LNCAP (cell line): ENCODE measurements around the gene KRT40.
A peak's percentile ranks its signal among the peaks of the same experiment; 100 is the strongest.

ENCODE experiments used
- TF ChIP-seq, protein P1 (sequence below): fragments of 450-650 bp; IDR thresholded peaks from 2 replicates; pipeline ENCODE4 v1.5.1; 2017; ENCODE audit warnings: mild to moderate bottlenecking

The KRT40 gene

DNA sequence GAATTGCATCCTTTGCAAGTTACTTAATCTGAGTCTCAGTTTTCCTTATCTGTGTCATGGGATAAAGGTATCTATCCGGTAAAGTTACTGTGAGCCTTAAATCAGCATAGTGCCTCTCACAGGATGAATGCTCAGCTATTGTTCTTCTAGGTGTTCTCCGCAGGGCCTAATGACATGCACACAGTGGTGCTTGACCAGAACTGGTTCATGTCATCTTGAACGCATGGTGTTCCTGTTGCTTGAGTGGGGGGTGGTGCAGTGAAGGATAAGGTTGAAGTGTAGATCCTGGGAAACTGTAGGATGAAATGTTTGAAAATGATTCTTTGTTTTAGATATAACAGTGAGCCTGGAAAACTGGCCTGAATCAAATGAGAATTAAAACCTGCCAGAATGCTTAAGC is 4.0 kb downstream of the KRT40 start:
- TF ChIP-seq, protein P1, sequence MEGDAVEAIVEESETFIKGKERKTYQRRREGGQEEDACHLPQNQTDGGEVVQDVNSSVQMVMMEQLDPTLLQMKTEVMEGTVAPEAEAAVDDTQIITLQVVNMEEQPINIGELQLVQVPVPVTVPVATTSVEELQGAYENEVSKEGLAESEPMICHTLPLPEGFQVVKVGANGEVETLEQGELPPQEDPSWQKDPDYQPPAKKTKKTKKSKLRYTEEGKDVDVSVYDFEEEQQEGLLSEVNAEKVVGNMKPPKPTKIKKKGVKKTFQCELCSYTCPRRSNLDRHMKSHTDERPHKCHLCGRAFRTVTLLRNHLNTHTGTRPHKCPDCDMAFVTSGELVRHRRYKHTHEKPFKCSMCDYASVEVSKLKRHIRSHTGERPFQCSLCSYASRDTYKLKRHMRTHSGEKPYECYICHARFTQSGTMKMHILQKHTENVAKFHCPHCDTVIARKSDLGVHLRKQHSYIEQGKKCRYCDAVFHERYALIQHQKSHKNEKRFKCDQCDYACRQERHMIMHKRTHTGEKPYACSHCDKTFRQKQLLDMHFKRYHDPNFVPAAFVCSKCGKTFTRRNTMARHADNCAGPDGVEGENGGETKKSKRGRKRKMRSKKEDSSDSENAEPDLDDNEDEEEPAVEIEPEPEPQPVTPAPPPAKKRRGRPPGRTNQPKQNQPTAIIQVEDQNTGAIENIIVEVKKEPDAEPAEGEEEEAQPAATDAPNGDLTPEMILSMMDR = no peak

DNA sequence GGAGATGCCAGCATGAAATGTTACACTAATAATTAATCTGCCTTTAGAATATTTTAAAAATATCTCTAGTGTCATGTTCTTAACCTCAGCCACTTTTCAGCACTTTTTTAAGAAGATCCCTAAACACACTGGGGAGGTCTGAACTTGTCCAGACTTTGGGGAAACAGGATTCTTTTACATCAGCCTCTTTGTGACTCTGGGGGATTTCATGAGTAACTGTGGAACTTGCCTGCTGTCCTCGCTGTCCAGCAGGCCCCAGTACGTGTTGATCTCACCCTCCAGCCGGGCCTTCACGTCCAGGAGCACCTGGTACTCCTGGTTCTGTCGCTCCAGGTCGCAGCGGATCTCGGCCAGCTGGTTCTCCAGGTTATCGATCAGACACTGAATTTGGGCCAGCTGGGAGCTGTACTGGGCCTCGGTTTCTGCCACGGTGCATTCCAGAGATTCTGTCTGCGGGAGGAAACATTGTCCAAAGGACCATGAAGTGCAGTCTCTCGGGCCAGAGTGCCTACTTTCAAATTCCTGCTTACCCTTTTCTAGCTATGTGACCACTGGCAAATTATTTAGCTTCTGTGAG is 5.5 kb downstream of the KRT40 start:
- TF ChIP-seq, protein P1 = no peak

DNA sequence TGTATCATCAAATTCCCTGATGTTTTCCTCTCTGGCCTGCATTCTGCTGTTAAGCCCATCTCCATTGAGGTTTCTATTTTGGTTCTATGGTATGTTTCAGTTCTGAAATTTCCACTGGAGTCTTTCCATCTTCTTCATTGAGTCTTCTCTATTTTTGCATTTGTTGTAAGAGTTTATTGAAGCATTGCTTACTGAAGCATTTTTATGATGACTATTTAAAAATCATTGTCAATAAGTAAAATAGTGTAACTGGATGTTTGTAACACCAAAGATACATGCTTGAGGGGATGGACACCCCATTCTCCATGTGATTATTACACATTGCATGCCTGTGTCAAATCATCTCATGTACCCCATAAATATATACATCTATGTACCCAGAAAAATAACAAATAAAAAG is 8.6 kb downstream of the KRT40 start:
- TF ChIP-seq, protein P1 = no peak

DNA sequence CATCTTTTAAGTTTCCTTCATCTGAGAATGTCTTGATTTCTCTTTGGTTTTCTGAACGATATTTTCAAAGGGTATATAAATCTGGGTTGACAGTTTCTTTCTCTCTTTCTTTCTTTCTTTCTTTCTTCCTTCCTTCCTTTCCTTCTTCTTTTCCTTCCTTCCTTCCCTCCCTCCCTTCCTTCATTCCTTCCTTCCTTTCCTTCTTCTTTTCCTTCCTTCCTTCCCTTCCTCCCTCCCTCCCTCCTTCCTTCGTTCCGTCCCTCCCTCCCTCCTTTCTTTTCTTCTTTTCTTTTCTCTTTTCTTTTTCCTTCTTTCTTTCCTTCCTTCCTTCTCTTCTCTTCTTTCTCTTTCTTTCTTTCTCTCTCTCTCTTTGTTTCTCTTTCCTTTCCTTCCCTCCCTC is 9.8 kb downstream of the KRT40 start:
- TF ChIP-seq, protein P1 = no peak

DNA sequence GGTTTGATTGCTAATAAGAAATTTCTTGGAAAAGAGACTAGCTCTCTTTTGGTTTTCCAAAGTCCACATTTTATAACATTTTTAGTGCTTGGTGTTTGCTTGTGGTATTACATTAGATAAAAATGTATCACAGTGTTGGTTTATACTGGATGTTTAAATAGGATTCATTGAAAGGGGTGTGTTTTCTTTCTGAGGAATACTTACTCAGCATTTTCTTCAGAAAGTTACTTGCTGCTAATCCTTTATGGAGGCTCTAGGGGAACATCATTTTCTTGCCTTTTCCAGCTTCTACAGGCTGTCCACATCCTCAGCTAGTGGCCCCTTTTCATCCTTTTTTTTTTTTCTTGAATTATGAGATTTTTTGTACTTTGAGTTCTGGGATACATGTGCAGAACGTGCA is 16.5 kb downstream of the KRT40 start:
- TF ChIP-seq, protein P1 = no peak

- TF ChIP-seq, protein P1 = no peak
Observed at GRCh38 chr17:40966848-40967247, 17.3 kb downstream of the KRT40 start, which contains the start of gene KRT39. TSS of gene KRT39 (minus strand) at chr17:40966948. CDS start at chr17:40966856, 92 bp downstream.

DNA sequence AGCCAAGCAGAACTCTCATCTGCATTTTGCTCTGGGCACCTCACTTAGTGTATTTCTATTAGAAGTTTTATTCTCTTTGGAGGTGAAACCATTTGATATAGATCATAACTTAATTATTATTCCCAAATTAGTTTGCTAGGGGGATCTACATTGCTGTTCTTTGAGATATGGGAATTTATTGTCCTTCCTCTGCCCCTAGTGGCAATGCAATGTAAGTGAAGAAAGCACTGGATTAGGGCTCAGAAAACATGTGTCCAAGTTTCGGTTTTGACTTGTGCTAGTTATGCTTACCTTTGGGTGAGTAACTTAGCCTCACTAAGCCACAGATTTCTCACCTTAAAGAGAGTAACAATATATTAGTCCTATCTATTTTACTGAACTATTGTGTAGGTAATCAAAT is 20.3 kb downstream of the KRT40 start:
- TF ChIP-seq, protein P1 = peak; percentile 75

- TF ChIP-seq, protein P1 = no peak
Observed at GRCh38 chr17:40962059-40962561, 22.0 kb downstream of the KRT40 start.
